Left renal pelvis (tissue), 4 donors: ENCODE measurements around the gene ADM. TPM values are rescaled to one million over a fixed set of nuclear protein-coding genes. Genes with fewer than 3 reads are reported as not detected.
"Not testable (repeated sequence)": the region's sequence is repeated elsewhere in the genome, so short reads cannot be mapped to it uniquely, and the experiment has no call there.

Experiments
- DNase-seq, 4 donors: peaks; one replicate each; pipeline ENCODE4 v3.0.0-alpha.2; 2013; ENCODE audit warnings: low read depth in 4 of 4, low spot score in 3 of 4
- polyA plus RNA-seq, 4 donors: library from polyadenylated mRNA; unstranded; fragments of 120-200 nt; gene quantifications; one replicate each; pipeline ENCODE4 v1.2.1, GENCODE V29; 2013; ENCODE audit not compliant: insufficient read length in 4 of 4

ADM gene, protein sequence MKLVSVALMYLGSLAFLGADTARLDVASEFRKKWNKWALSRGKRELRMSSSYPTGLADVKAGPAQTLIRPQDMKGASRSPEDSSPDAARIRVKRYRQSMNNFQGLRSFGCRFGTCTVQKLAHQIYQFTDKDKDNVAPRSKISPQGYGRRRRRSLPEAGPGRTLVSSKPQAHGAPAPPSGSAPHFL
- 10 to 100 TPM in 3 of 4 donors, 1 to 10 TPM in 1; 6.0 to 13.3 (median 11.0) TPM for polyA plus RNA-seq

DNA sequence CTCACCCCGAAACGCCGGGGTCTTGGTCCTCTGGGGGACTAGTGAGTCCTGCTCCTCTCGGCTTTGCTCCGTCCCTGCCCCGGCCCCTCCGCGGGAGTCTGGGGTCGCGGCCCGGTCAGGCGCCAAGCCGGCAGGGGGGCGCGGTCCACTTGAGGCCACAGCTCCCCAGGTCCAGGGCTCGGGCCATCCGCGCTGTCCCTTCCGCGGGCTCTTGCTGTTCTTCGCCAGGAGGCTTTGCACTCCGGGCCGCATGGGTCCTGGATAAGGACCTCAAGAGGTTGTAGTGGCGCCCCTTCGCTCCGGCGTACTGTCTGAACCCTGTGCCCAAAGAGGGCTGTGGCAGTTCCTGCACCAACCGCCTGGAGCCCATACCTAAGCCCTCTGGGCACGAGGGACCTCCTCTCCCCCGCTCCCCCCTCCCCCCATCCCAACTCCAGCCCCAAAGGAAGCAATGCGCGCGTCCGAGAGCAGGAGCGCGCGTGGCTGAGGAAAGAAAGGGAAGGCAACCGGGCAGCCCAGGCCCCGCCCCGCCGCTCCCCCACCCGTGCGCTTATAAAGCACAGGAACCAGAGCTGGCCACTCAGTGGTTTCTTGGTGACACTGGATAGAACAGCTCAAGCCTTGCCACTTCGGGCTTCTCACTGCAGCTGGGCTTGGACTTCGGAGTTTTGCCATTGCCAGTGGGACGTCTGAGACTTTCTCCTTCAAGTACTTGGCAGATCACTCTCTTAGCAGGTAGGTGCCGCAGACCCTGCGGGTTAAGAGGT is at the start of gene ADM:
ADM (plus strand) TSS at position 579 of the 767 bp plus-strand sequence. CDS start 628 bp downstream, outside the sequence.
- DNase-seq, result no peak

DNA sequence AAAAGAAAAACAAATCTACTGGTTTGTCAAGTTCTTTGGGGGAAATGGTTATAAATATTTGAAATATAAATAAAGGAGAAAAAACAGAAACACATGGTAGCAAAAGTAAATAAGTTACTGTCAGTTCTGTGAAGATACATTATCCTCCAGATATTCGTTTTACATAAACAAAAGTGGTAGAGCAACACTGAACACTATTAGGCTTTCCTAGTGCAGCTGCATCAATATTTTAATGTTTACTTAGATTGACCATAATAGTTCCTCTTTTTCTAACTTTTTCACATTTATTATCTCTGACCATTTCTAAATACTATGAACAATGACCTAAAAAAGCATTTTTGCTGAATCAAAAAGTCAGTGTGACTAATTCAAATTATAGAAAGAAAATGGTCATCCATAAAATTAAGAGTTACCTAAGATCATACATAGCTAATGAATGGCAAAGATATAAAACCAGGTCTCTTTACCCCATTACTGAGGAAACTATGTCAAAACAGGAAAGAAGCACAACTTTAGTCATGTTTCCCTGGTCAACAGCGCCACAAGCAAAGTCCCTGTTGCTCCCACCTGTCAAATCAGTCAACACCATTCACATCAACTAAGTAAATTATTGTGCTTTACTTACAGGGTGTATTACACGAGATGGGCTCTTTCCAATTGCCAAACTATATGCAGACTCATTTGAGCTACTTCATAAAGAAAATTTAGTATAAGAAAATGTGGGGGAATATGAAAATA is 49.3 kb upstream of the ADM start:
- DNase-seq, result no peak

DNA sequence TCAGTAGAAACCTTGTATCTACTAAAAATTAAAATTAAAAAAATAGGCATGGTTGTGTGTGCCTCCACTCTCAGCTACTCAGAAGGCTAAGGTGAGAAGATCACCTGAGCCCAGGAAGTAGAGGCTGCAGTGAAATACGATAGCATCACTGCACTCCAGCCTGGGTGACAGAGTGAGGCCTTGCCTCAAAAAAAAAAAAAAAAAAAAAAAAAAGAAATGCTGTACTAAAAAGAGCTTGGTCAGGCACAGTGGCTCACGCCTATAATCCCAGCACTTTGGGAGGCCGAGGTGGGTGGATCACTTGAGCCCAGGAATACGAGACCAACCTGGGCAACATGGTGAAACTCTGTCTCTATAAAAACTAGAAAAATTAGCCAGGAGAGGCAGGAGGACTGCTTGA is 47.4 kb upstream of the ADM start:
- DNase-seq, result no peak

DNA sequence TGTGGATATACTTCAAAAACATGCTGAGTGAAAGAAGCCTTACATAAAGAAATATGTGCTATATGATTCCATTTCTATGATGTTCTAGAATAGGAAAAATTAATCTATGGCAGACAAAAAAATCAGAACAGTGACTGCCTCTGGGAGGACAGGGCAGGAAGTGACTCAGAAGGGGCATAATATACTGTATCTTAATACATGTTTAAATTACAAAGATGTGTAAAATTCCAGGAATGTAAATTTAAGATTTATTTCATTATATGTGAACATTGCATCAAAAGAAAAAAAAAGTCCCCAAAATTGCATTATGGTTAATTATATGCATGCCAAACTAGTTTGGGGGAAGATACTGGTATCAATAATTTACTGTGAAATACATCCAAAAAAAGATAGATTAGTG is 43.1 kb upstream of the ADM start:
- no peak for DNase-seq

DNA sequence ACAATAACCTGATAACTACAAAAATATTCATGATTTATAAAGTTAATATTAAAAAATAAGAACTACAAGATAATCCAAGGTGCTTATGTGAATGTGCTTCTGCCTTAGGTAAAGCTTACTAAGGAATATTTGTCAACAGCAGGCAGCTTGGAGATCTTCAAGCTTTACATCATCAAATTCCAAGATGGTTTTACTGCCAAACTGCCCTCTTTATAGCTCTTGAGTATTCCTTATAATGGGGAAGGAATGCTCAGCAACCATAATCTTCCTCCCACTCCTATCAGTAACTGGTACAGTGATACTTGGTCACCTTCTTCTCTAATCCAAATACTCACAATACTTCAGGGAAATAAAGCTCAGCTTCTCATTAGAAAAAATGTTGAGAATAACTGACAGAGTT is 40.9 kb upstream of the ADM start:
- DNase-seq, result no peak

DNA sequence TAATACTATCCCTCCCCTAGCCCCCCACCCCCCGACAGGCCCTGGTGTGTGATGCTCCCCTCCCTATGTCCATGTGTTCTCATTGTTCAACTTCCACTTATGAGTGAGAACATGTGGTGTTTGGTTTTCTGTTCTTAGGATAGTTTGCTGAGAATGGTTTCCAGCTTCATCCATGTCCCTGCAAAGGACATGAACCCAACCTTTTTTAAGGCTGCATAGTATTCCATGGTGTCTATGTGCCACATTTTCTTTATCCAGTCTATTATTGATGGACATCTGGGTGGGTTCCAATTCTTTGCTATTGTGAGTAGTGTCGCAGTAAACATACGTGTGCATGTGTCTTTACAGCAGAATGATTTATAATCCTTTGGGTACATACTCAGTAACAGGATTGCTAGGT is 40.2 kb upstream of the ADM start:
- not testable (repeated sequence) for DNase-seq

DNA sequence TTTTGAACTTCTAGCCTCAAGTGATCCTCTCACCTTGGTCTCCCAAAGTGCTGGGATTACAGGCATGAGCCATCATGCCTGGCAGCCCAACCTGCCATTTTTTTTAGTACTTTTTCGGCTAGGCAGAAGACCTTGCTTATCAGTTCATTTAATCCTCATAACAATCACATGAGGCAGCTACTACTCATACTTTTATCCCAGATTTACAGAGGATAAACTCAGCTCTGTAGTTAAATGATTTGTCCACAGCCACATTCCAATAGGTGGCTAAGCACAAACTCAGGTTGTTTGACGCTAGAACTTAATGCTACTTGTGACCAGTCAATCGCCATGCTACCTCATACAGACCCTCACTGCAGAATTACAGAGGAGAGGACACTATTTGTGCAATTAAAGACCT is 38.9 kb upstream of the ADM start:
- DNase-seq, result no peak

DNA sequence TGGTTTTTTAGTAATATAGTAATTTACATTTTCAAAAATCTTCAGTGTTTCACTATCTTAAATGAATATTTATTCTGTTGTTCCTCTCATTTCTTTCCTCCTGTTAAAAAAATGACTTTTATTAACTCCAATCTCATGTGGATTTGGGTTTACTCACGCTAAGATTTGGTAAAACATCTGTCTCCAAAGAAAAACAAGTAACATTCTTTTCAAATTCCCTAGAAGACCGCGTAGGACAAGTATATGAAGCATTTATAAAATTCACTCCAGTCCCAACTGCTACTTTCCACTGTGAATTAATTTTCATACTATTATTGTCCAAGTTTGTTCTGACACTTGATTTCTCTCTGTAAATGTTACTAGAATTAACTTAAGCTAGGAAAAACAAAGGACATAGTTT is 37.1 kb upstream of the ADM start:
- DNase-seq, result no peak

DNA sequence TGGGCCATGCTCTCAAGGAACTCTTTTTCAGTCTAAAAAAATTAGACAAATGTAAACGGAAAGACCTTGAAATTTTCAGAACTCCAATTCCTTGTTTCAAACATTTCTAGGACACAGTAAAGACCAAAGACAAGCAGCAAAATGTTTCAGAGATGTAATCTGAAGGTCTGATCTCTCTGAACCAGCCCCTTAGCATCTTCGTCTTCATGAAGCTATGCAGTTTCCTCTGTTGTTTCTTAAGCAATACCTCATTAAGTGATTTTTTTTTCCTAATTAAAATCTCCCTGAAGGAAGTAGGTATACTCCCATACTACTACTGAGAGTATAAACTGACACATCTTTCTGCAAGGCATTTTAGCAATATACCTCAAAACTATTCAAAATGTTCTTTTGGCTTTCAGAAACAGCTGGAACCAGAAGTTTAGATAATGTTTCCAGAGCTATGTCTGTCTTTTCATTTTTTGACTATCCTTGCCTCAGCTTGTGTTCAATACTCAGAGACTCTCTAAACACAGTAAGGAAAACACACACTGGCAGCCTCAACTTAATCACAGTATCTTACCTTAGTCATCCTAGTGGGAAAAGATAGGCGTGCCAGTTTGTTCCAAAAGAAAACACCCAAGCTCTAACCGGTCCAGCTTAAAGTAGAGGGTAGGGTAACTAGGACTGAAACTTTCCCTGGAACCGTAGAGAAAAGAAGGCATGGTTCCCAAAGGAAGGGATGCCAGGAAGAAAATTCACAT is 36.0 kb upstream of the ADM start:
- no peak for DNase-seq

DNA sequence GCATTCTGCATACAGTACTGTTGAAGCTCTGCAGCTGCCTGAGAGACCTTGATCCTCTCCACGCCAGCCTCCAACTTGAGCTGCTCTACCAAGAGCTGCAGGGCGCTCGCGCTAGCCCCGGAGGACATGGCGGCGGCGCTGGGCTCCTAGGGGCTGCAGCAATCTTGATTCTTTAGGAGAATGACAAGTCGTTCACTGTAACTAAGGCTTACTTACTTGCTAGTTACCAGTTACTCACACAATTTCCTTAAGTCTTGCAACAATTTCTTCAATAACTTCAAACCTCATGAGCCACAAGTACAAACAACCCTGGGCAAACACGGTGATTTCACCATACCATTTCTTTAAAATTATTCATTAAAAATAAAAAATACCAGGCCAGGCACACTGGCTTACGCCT is 32.7 kb upstream of the ADM start:
- no peak for DNase-seq

DNA sequence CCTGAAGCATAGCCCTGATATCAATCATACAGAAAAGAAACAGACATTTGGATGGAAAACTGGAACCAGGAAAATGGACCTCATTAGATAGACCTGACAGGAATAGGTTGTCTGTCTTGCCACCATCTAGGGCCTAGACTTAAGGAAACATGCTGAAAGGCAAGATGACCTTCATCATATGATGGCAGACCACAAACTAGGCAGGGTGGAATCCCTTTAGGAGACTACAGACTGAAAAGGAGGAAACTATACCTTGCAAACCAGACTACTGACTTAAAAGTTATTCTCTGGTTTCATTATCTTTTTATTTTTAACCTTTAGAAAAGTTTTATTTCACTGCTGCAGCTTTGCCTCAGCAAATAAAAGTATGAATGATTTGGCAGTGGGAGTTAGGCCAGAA is 31.1 kb upstream of the ADM start:
- DNase-seq, result no peak

DNA sequence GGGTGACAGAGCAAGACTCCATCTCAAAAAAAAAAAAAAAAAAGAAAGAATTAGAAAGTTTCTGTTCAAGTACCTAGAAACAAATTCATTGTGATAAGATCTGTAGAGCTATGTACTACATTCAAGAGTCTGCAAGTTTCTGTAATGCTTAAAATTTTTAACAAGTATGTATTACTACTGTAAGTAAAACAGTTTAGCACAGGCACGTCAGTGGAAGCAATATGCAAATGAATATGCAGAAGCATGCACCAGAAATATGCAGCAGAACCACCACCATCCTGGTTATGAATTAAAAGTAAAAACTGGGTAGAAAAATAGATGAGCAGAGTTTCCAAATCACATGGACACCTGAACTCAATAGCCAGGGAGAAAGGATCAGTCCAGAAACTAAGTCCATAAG is 30.1 kb upstream of the ADM start:
- DNase-seq, result no peak

DNA sequence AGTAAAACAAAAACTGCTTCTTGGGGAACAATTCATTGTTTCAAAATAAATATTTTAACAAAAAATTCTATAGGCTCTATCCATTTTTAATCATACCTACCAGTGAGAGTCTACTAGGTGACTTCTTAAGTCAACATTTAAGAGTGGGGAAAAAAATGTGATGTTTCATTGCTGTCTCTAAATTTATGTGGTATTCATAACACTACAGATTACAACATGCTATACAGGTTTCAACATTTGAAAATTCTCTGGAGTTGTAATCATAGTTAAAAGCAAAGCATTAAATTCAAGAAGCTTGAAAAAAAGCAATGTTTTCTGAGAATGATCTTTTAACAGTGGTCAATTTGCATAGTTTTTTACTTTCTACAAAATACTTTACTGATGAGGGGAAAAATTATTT is 29.2 kb upstream of the ADM start:
- DNase-seq, result no peak

DNA sequence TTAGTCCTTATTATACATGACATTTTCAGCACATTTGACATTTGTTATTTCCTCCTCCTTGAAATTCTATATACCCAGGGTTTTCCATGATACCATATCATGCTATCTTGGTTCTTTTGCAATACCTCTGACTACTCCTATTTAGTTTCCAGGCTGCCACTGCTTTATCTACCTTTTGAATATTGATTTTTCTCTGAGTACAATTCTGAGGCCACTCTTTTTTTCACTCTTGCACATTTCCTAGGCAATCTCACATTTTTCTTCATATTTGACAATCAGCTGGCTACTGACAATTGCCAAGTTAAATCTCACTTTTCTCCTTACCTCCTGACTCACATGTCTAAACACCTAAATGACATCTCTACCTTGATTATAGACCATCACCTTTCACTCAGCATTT is 22.8 kb upstream of the ADM start:
- DNase-seq, result no peak

DNA sequence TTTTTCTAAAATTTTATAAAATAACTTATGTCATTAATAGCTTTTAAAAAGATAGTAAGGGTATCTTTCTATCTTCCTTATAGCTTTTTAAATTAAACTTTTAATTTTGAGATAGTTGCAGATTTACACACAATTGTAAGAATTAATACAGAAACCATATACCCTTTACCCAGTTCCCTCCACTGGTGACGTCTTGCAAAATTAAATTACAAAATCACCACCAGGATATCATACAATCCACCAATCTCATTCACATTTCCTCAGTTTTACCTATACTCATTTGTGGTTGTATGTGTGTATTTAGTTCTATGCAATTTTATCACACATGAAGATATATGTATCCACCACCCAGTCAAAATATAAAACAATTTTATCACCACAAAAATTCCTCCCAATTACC is 20.9 kb upstream of the ADM start:
- no peak for DNase-seq

DNA sequence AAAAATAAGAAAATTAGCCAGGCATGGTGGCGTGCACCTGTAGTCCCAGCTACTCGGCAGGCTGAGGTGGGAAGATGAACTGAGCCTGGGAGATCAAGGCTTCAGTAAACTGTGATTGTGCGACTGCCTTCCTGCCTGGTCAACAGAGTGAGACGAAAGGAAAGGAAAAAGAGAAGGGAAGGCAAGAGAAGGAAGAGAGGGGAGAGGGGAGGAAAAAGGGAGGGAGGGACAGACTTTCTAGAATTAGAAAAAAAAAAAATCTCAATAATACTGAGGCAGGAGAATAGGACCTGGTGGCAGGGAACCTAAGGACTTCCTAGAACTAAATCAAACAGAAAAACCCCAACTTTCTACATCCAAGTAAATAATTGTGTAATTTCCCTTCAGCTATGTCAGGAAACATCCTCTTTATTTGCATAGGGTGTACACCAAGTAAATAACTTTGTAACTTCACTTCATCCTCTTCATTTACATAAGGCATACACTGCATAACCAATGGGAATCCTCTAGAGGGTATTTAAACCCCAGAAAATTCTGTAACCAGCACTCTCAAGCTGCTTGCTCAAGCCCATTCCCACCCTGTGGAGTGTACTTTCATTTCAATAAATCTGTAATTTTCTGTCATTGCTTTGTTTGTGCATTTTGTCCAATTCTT is 19.6 kb upstream of the ADM start:
- DNase-seq, result no peak

DNA sequence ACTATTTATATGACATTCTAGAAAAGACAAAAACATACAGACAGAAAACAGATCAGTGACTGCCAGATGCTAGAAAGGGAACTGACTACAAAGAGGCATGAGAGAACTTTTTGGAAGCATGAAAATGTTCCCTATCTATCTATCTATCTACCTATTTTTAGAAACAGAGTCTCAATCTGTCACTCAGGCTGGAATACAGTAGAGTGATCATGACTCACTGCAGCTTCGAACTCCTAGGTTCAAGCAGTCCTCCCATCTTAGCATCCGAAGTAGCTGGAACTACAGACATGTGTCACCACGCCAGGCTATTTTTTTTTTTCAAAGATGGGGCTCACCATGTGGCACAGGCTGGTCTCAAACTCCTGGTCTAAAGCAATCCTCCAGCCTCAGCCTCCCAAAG is 17.7 kb upstream of the ADM start:
- no peak for DNase-seq

DNA sequence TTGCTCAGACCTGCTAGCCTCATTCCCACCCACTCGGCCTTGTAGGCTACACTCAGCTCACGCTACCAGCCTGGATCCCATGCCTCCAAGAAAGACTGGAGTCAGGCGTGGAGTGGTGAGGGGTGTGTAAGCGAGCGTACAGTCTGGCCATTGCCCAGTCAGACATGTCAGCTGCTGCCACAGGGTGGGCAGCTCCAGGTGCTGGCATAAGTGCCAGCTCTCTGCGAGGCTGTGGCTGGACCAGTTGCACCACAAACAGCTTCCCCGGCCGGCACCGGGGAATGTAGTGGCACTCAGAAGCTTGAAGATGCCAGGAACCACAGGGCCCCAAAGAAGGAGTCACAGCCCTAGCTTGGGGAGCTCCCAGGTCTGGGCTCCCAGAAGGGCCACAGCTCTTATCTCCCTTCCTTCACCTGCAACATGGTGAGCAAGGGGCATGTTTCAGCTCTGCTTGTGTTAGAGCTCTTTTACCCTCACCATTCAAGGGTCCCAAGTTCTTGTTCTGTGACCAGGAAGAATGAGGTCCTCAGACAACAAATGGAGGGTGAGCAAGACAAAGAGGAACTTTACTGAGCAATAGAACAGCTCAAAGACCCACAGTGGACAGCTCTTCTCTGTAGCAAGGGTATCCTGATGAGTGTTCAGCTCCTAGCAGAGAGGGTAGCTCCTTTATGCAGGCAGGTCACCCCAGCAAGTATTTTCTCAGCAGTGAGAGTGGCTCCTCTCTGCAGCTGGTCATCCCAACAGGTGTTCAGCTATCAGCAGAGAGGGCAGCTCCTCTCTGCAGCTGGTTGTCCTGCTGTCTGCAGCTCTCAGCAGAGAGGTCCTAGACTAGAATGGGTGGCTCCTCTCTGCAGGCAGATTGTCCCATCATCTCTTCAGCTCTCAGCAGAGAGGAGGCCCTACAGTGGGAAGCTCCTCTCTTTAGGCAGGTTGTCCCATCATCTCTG is 16.8 kb upstream of the ADM start:
- no peak for DNase-seq
